H9 (cell line): ENCODE measurements around the gene DHRS2. TPM values are rescaled to one million over a fixed set of nuclear protein-coding genes. Genes with fewer than 3 reads are reported as not detected.

ENCODE experiments used
- DNase-seq: peaks from one replicate; pipeline ENCODE4 v3.0.0-alpha.2; 2017
- H2AFZ ChIP-seq: one replicate; pipeline ENCODE4 v1.6.1; 2013; ENCODE audit warnings: mild to moderate bottlenecking, low read length, control low read depth, moderate library complexity
- H2AK5ac ChIP-seq: 2 replicates; pipeline ENCODE4 v1.6.1; 2013; ENCODE audit warnings: low read length, control low read depth, mixed read lengths; ENCODE audit not compliant: insufficient read length
- H2BK120ac ChIP-seq: one replicate; pipeline ENCODE4 v1.6.1; 2013; ENCODE audit warnings: low read depth, mild to moderate bottlenecking, low read length, control low read depth, inconsistent platforms; ENCODE audit not compliant: poor library complexity, severe bottlenecking
- H2BK12ac ChIP-seq: 2 replicates; pipeline ENCODE4 v1.6.1; 2013; ENCODE audit warnings: low read length, control low read depth, mixed read lengths, low read depth; ENCODE audit not compliant: insufficient read length
- H2BK15ac ChIP-seq: 2 replicates; pipeline ENCODE4 v1.6.1; 2013; ENCODE audit warnings: low read depth, low read length, control low read depth
- H2BK20ac ChIP-seq: one replicate; pipeline ENCODE4 v1.6.1; 2013; ENCODE audit warnings: low read depth, mild to moderate bottlenecking, low read length, control low read depth, inconsistent platforms; ENCODE audit not compliant: poor library complexity, severe bottlenecking
- H2BK5ac ChIP-seq: 2 replicates; pipeline ENCODE4 v1.6.1; 2013; ENCODE audit warnings: low read length, control low read depth, mixed read lengths; ENCODE audit not compliant: insufficient read length
- H3K14ac ChIP-seq: 2 replicates; pipeline ENCODE4 v1.6.1; 2013; ENCODE audit warnings: low read length, control low read depth; ENCODE audit not compliant: insufficient read depth
- H3K18ac ChIP-seq: 2 replicates; pipeline ENCODE4 v1.6.1; 2013; ENCODE audit warnings: low read depth, mild to moderate bottlenecking, mixed read lengths, low read length, control low read depth; ENCODE audit not compliant: insufficient read length
- H3K23ac ChIP-seq: 2 replicates; pipeline ENCODE4 v1.6.1; 2013; ENCODE audit warnings: low read length, control low read depth, mixed read lengths, low read depth; ENCODE audit not compliant: insufficient read length
- H3K23me2 ChIP-seq: 2 replicates; pipeline ENCODE4 v1.6.1; 2013; ENCODE audit warnings: low read depth, mild to moderate bottlenecking, mixed read lengths, low read length, control low read depth; ENCODE audit not compliant: insufficient read length, poor library complexity, severe bottlenecking
- H3K27ac ChIP-seq: 2 replicates; pipeline ENCODE4 v1.5.1; 2013; ENCODE audit warnings: low read length, control low read depth, mixed read lengths, low read depth; ENCODE audit not compliant: insufficient read length
- H3K27me3 ChIP-seq: 2 replicates; pipeline ENCODE4 v1.6.1; 2013; ENCODE audit warnings: low read length, control low read depth, inconsistent platforms; ENCODE audit not compliant: insufficient read depth
- H3K4ac ChIP-seq: 2 replicates; pipeline ENCODE4 v1.6.1; 2013; ENCODE audit warnings: low read depth, mild to moderate bottlenecking, control low read depth, inconsistent platforms, low read length, moderate library complexity
- H3K4me1 ChIP-seq: 2 replicates; pipeline ENCODE4 v1.6.1; 2013; ENCODE audit warnings: low read length, control low read depth, inconsistent platforms; ENCODE audit not compliant: insufficient read depth
- H3K4me2 ChIP-seq: 2 replicates; pipeline ENCODE4 v1.6.1; 2013; ENCODE audit warnings: low read length, control low read depth, mixed read lengths; ENCODE audit not compliant: insufficient read length, insufficient read depth
- H3K56ac ChIP-seq: 2 replicates; pipeline ENCODE4 v1.6.1; 2013; ENCODE audit warnings: low read depth, mild to moderate bottlenecking, mixed read lengths, low read length, control low read depth; ENCODE audit not compliant: insufficient read length
- H3K79me1 ChIP-seq: 2 replicates; pipeline ENCODE4 v1.6.1; 2013; ENCODE audit warnings: low read depth, mild to moderate bottlenecking, moderate library complexity, low read length, control low read depth, inconsistent platforms; ENCODE audit not compliant: insufficient read depth, poor library complexity, severe bottlenecking
- H3K79me2 ChIP-seq: 2 replicates; pipeline ENCODE4 v1.6.1; 2013; ENCODE audit warnings: low read length, control low read depth, inconsistent platforms; ENCODE audit not compliant: insufficient read depth
- H3K9ac ChIP-seq: 2 replicates; pipeline ENCODE4 v1.6.1; 2013; ENCODE audit warnings: low read length, control low read depth, mixed read lengths; ENCODE audit not compliant: insufficient read length; ENCODE audit errors: extremely low read depth
- H3K9me3 ChIP-seq: one replicate; pipeline ENCODE4 v1.6.1; 2013; ENCODE audit warnings: low read depth, low read length, inconsistent platforms; ENCODE audit not compliant: control insufficient read depth
- H3T11ph ChIP-seq: one replicate; pipeline ENCODE4 v1.6.1; 2013; ENCODE audit warnings: mild to moderate bottlenecking, low read length, control low read depth, inconsistent platforms
- H4K20me1 ChIP-seq: one replicate; pipeline ENCODE4 v1.6.1; 2013; ENCODE audit not compliant: control insufficient read depth, insufficient read length, insufficient read depth
- H4K5ac ChIP-seq: 2 replicates; pipeline ENCODE4 v1.6.1; 2013; ENCODE audit warnings: low read depth, mild to moderate bottlenecking, mixed read lengths, low read length, control low read depth; ENCODE audit not compliant: insufficient read length
- H4K8ac ChIP-seq: replicated peaks from 2 replicates; pipeline ENCODE4 v1.6.1; 2013; ENCODE audit warnings: low read length, control low read depth, mixed read lengths, low read depth; ENCODE audit not compliant: insufficient read length
- H4K91ac ChIP-seq: 2 replicates; pipeline ENCODE4 v1.6.1; 2013; ENCODE audit warnings: low read depth, mild to moderate bottlenecking, moderate library complexity, mixed read lengths, low read length, control low read depth; ENCODE audit not compliant: insufficient read length
- H3K27ac Mint-ChIP-seq, 3 experiments: 2 replicates in 2 of 3; 3 replicates in 1 of 3; pipeline ENCODE4 v1.8.0; 2020 to 2021; ENCODE audit warnings: mixed read lengths in 3 of 3, mild to moderate bottlenecking in 1 of 3, moderate library complexity in 1 of 3
- H3K27me3 Mint-ChIP-seq: 2 replicates; pipeline ENCODE4 v1.8.0; 2021; ENCODE audit warnings: low read depth, mild to moderate bottlenecking, moderate library complexity, mixed read lengths
- H3K36me3 Mint-ChIP-seq, 3 experiments: 2 replicates in 2 of 3; 3 replicates in 1 of 3; pipeline ENCODE4 v1.8.0; 2020 to 2021; ENCODE audit warnings: low read depth in 3 of 3, mixed read lengths in 3 of 3; ENCODE audit not compliant: insufficient read depth in 1 of 3
- H3K4me1 Mint-ChIP-seq, 2 experiments: 2 replicates each; pipeline ENCODE4 v1.8.0; 2020; ENCODE audit warnings: mixed read lengths in 2 of 2
- H3K4me3 Mint-ChIP-seq, 2 experiments: 2 replicates in 1 of 2; 3 replicates in 1 of 2; pipeline ENCODE4 v1.8.0; 2020 to 2021; ENCODE audit warnings: mild to moderate bottlenecking in 2 of 2, mixed read lengths in 2 of 2, moderate library complexity in 1 of 2
- H3K9me3 Mint-ChIP-seq, 2 experiments: 2 replicates in 1 of 2; 3 replicates in 1 of 2; pipeline ENCODE4 v1.8.0; 2020; ENCODE audit warnings: mild to moderate bottlenecking in 2 of 2, mixed read lengths in 2 of 2, moderate library complexity in 1 of 2
- WGBS: extraction: QIAGEN DNeasy Blood & Tissue Kit; methylation state at CpG from one replicate; pipeline ENCODE4 v1.1.7; 2013; ENCODE audit warnings: missing lambda C conversion rate, low lambda C conversion rate, mixed read lengths; ENCODE audit not compliant: insufficient read length; ENCODE audit errors: extremely low coverage; 5-methylcytosine and 5-hydroxymethylcytosine counted together
- total RNA-seq: library from RNA; stranded (reverse); gene quantifications from 2 replicates; pipeline ENCODE4 v1.2.1, GENCODE V29; 2021
- TF ChIP-seq, protein P1 (sequence below): fragments of 200-600 bp; sonication (generic); conservative IDR thresholded peaks from 3 replicates; pipeline ENCODE4 v1.8.0; 2021; ENCODE audit warnings: antibody characterized with exemption, mild to moderate bottlenecking

The DHRS2 gene
- total RNA-seq, 1 experiment from 2014 or later: 0.66 TPM

DNA sequence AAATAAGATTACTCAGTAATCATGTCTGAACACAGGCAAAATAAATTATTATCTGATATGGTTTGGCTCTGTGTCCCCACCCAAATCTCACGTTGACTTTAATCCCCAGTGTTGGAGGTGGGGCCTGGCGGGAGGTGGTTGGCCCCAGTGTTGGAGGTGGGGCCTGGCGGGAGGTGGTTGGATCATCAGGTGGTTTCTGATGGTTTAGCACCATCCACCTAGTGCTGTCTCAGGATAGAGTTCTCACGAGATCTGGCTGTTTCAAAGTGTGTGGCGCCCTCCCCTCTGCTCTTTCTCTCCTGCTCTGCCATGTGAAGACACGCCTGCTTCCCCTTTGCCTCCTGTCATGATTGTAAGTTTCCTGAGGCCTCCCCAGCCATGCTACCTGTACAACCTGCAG lies 18.1 kb downstream of the DHRS2 start:
- TF ChIP-seq, protein P1, sequence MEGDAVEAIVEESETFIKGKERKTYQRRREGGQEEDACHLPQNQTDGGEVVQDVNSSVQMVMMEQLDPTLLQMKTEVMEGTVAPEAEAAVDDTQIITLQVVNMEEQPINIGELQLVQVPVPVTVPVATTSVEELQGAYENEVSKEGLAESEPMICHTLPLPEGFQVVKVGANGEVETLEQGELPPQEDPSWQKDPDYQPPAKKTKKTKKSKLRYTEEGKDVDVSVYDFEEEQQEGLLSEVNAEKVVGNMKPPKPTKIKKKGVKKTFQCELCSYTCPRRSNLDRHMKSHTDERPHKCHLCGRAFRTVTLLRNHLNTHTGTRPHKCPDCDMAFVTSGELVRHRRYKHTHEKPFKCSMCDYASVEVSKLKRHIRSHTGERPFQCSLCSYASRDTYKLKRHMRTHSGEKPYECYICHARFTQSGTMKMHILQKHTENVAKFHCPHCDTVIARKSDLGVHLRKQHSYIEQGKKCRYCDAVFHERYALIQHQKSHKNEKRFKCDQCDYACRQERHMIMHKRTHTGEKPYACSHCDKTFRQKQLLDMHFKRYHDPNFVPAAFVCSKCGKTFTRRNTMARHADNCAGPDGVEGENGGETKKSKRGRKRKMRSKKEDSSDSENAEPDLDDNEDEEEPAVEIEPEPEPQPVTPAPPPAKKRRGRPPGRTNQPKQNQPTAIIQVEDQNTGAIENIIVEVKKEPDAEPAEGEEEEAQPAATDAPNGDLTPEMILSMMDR: no peak
- H2AFZ ChIP-seq: no peak overlapping the region
- no peaks in the 10 kb centered on the region for H3K23me2 ChIP-seq
- no peak overlapping the region for H3K27ac ChIP-seq
- H3K27me3 ChIP-seq: no peaks in the 10 kb centered on the region
- H3K79me1 ChIP-seq: no peaks in the 10 kb centered on the region
- no peak overlapping the region for H2BK120ac ChIP-seq
- no peaks in the 10 kb centered on the region for H3K79me2 ChIP-seq
- no peak overlapping the region for H3K18ac ChIP-seq
- no peak overlapping the region for H3K23ac ChIP-seq
- no peak overlapping the region for H2AK5ac ChIP-seq
- no peak overlapping the region for H4K5ac ChIP-seq
- H3K9ac ChIP-seq: no peak overlapping the region
- H2BK12ac ChIP-seq: no peak overlapping the region
- no peak overlapping the region for H3T11ph ChIP-seq
- H2BK20ac ChIP-seq: no peak overlapping the region
- no peak overlapping the region for H3K14ac ChIP-seq
- H3K56ac ChIP-seq: no peak overlapping the region
- Mint-ChIP-seq H3K36me3 (peaks cover 0 to 5% (median 0%) of the 10 kb centered on the region in 3 experiments; a peak in 1 of 7 replicates), H3K9me3 (peaks cover 0 to 48% of the 10 kb centered on the region in 2 experiments; a peak in 2 of 5 replicates), H3K4me1 (no peaks in the 10 kb centered on the region), H3K27me3 (peaks cover 2% of the 10 kb centered on the region), H3K27ac (no peak overlapping the region), H3K4me3 (no peak overlapping the region)
- H3K4ac ChIP-seq: no peak overlapping the region
- no peak overlapping the region for H2BK15ac ChIP-seq
- no peaks in the 10 kb centered on the region for H3K9me3 ChIP-seq
- no peak overlapping the region for H4K91ac ChIP-seq
- H3K4me1 ChIP-seq: no peaks in the 10 kb centered on the region
- no CpG with 5 or more reads among the region's 6 CpGs for WGBS
- H3K4me2 ChIP-seq: no peak overlapping the region
- H2BK5ac ChIP-seq: no peak overlapping the region
- no peaks in the 10 kb centered on the region for H4K20me1 ChIP-seq
- H4K8ac ChIP-seq: no peak overlapping the region
- no peak for DNase-seq
